ENCODE measurements around the gene ZNF552. TPM values are rescaled to one million over a fixed set of nuclear protein-coding genes. Genes with fewer than 3 reads are reported as not detected.

The ZNF552 gene
- polyA plus RNA-seq, 5 donors, result 12.4 to 18.1 (median 16.4) TPM

DNA sequence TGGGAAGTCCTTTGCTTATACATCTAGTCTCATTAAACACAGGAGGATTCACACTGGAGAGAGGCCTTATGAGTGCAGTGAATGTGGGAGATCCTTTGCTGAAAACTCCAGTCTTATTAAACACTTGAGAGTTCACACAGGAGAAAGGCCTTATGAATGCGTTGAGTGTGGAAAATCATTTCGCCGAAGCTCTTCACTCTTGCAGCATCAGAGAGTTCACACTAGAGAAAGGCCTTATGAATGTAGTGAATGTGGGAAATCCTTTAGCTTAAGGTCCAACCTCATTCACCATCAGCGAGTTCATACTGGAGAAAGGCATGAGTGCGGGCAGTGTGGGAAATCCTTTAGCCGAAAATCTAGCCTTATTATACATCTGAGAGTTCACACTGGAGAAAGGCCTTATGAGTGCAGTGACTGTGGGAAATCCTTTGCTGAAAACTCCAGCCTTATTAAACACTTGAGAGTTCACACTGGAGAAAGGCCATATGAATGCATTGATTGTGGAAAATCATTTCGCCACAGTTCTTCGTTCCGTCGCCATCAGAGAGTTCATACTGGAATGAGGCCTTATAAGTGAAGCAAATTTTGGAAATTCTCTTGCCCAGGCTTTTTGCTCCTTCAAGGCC is 35.4 kb downstream of the ZNF552 start:
- no peak for DNase-seq

DNA sequence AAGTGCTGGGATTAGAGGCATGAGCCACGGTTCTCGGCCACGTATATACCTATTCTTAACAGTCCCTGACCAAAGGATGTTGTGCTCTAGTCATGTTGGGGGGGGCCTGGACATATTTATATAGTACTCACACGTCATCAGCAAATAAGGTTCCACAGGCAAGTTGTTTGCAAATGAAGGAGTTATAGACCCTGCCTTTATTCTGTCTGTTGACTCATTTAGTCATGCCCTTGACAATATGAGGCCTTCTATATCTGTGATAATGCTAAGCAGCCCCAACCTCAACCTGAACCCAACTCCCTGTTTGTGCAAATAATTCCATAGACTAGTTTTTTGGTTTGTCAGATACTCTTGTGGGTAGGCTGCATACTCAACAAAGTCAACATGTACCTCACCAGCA is 36.4 kb downstream of the ZNF552 start:
- DNase-seq, result no peak

DNA sequence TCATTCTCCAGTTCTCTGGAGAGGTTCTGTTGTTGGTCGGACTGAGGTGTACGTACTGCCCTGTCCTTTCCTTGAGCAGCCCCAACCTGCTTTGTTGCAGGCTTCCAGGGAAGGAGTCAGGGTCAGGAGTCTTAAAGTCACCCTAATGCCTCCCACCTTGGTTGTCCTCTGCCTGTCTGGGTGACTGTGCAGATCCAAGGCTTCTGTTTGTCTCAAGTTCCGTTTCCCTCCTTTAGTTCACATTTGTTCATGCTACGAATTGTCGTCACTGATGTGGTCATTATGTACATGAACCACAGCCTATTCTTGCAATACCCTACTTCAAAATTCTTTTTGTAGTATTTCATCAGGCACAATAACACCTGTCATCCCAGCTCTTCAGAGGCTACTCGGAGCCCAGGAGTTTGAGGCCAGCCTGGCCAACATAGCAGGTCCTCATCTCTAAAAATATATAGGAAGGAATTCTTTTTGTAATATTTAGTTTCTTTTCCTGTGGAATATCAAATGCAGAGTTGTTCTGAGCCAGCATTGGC is 37.9 kb downstream of the ZNF552 start:
- DNase-seq, result no peak

- DNase-seq, result no peak
Measured at GRCh38 chr19:57773488-57773887, 41.2 kb downstream of the ZNF552 start.

DNA sequence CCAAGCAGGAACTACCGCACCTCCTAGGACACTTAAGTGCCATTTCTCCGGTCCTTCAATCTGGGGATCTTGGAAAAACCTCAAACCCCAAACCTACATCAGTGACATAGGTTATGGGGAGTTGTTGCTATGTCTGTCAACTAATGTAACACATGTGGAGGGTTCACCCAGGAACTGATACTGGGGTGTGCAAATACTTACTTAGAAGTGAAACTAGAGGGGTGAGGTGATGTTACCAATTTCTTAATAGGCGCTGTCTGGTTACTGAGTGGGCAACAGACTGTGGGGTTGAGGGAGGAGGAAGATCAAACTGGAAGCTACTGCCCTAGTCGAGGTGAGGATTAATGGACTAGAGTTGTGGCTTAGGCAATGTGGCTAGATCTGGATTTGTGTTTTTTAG is 43.3 kb downstream of the ZNF552 start:
- DNase-seq, result no peak

DNA sequence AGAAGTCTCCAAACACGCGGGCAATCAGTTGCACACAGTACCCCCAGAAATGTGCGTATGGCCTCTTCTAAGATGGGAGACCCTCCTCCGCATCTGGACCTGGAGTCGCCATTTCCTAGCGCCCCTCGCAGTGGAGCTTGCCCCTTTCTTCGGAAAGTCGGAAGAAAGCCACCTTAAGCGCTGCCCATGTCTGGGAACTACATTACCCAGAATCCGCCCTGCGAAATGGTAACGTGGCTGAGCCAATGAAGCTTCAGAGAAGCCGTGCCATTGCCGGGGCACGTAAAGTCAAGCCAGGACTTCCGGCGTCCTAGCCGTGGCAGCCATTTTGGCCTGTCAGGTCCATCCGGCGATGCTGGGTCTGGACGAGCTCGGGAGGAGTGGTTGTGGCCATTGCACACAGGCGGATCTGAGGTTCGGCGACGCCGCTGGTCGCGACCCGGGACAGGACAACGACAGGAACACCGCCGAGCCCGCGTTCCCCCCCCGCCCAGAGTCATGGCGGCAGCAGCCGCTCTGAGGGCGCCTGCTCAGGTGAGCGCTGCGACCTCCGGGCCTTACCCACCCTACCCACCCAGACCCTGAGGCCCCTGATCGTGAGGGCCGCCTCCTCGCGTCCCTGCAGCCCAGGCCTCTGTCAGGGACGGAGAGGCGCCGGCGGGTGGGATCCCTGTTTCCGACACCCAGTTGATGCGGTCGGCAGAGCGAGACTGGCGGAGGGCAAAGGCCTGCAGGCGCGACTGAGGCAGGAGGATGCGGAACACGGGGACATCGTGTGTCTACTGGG is 45.2 kb downstream of the ZNF552 start, which contains the start of gene ZNF586:
Gene ZNF586, plus strand, starts transcription at position 332 of the 787 bp plus-strand sequence. Its CDS starts 167 bp downstream, at position 499.
- DNase-seq, result peak; percentile 81 to 85

- no peak for DNase-seq
Measured at GRCh38 chr19:57759096-57759495, 55.6 kb downstream of the ZNF552 start.

GRCh38 chr19:57757941-57758340 is 56.8 kb downstream of the ZNF552 start:
- DNase-seq, result no peak

Other genes with a start within 250 kb of the ZNF552 start
- 1 to 10 TPM; 6.6 to 9.3 (median 8.2) TPM for gene ZNF416, start 236.0 kb downstream of the ZNF552 start, polyA plus RNA-seq (ENCODE audit: insufficient read depth in 1 of 5, insufficient read length in 5 of 5, low replicate concordance in 1 of 5)
- 10 to 100 TPM; 11.4 to 23.8 (median 17.6) TPM for gene ZIK1, start 230.8 kb downstream of the ZNF552 start, polyA plus RNA-seq (ENCODE audit: insufficient read depth in 1 of 5, insufficient read length in 5 of 5, low replicate concordance in 1 of 5)
- gene ZNF530, start 215.0 kb downstream of the ZNF552 start, polyA plus RNA-seq (ENCODE audit: insufficient read depth in 1 of 5, insufficient read length in 5 of 5, low replicate concordance in 1 of 5), result 1 to 10 TPM; 4.8 to 7.7 (median 6.0) TPM
- 10 to 100 TPM; 21.3 to 28.9 (median 26.7) TPM for gene ZNF134, start 200.7 kb downstream of the ZNF552 start, polyA plus RNA-seq (ENCODE audit: insufficient read depth in 1 of 5, insufficient read length in 5 of 5, low replicate concordance in 1 of 5)
- 10 to 100 TPM; 31.0 to 45.4 (median 42.8) TPM for gene ZNF211, start 181.7 kb downstream of the ZNF552 start, polyA plus RNA-seq (ENCODE audit: insufficient read depth in 1 of 5, insufficient read length in 5 of 5, low replicate concordance in 1 of 5)
- gene ZSCAN4, start 146.0 kb downstream of the ZNF552 start, polyA plus RNA-seq (ENCODE audit: insufficient read depth in 1 of 5, insufficient read length in 5 of 5, low replicate concordance in 1 of 5), result under 1 TPM; 0.13 to 0.18 (median 0.15) TPM
- gene ZNF551, start 132.9 kb downstream of the ZNF552 start, polyA plus RNA-seq (ENCODE audit: insufficient read depth in 1 of 5, insufficient read length in 5 of 5, low replicate concordance in 1 of 5), result 10 to 100 TPM; 12.9 to 22.0 (median 18.7) TPM
- 10 to 100 TPM; 27.8 to 50.7 (median 41.1) TPM for gene ZNF154, start 105.7 kb downstream of the ZNF552 start, polyA plus RNA-seq (ENCODE audit: insufficient read depth in 1 of 5, insufficient read length in 5 of 5, low replicate concordance in 1 of 5)
- gene ZNF671, start 87.3 kb downstream of the ZNF552 start, polyA plus RNA-seq (ENCODE audit: insufficient read depth in 1 of 5, insufficient read length in 5 of 5, low replicate concordance in 1 of 5), result 10 to 100 TPM; 17.5 to 25.8 (median 25.1) TPM
- 10 to 100 TPM; 25.0 to 44.2 (median 40.5) TPM for gene ZNF776, start 68.1 kb downstream of the ZNF552 start, polyA plus RNA-seq (ENCODE audit: insufficient read depth in 1 of 5, insufficient read length in 5 of 5, low replicate concordance in 1 of 5)
- 10 to 100 TPM; 21.5 to 33.9 (median 29.1) TPM for gene ZNF586, start 45.2 kb downstream of the ZNF552 start, polyA plus RNA-seq (ENCODE audit: insufficient read depth in 1 of 5, insufficient read length in 5 of 5, low replicate concordance in 1 of 5)
- gene ZNF587B, start 15.4 kb upstream of the ZNF552 start, polyA plus RNA-seq (ENCODE audit: insufficient read depth in 1 of 5, insufficient read length in 5 of 5, low replicate concordance in 1 of 5), result 10 to 100 TPM in 4 of 5 donors, 1 to 10 TPM in 1; 9.5 to 17.0 (median 13.7) TPM
- gene ZNF587, start 34.9 kb upstream of the ZNF552 start, polyA plus RNA-seq (ENCODE audit: insufficient read depth in 1 of 5, insufficient read length in 5 of 5, low replicate concordance in 1 of 5), result 10 to 100 TPM; 23.3 to 39.1 (median 34.8) TPM
- 10 to 100 TPM; 47.1 to 62.9 (median 61.2) TPM for gene ZNF814, start 74.1 kb upstream of the ZNF552 start, polyA plus RNA-seq (ENCODE audit: insufficient read depth in 1 of 5, insufficient read length in 5 of 5, low replicate concordance in 1 of 5)
- gene ZNF417, start 101.7 kb upstream of the ZNF552 start, polyA plus RNA-seq (ENCODE audit: insufficient read depth in 1 of 5, insufficient read length in 5 of 5, low replicate concordance in 1 of 5), result 10 to 100 TPM; 19.6 to 41.3 (median 38.4) TPM
- 10 to 100 TPM; 17.5 to 38.2 (median 33.5) TPM for gene ZNF418, start 120.5 kb upstream of the ZNF552 start, polyA plus RNA-seq (ENCODE audit: insufficient read depth in 1 of 5, insufficient read length in 5 of 5, low replicate concordance in 1 of 5)
- gene ZNF256, start 132.8 kb upstream of the ZNF552 start, polyA plus RNA-seq (ENCODE audit: insufficient read depth in 1 of 5, insufficient read length in 5 of 5, low replicate concordance in 1 of 5), result 10 to 100 TPM in 3 of 5 donors, 1 to 10 TPM in 2; 7.1 to 11.7 (median 10.7) TPM
- gene C19orf18, start 159.6 kb upstream of the ZNF552 start, polyA plus RNA-seq (ENCODE audit: insufficient read depth in 1 of 5, insufficient read length in 5 of 5, low replicate concordance in 1 of 5), result 1 to 10 TPM; 2.5 to 4.8 (median 3.9) TPM
- gene ZNF606, start 187.9 kb upstream of the ZNF552 start, polyA plus RNA-seq (ENCODE audit: insufficient read depth in 1 of 5, insufficient read length in 5 of 5, low replicate concordance in 1 of 5), result 10 to 100 TPM; 25.8 to 33.2 (median 30.0) TPM
- gene ZSCAN1, start 219.1 kb upstream of the ZNF552 start, polyA plus RNA-seq (ENCODE audit: insufficient read depth in 1 of 5, insufficient read length in 5 of 5, low replicate concordance in 1 of 5), result 1 to 10 TPM; 1.1 to 2.7 (median 2.3) TPM
- 10 to 100 TPM; 18.3 to 35.3 (median 29.7) TPM for gene ZNF135, start 244.4 kb upstream of the ZNF552 start, polyA plus RNA-seq (ENCODE audit: insufficient read depth in 1 of 5, insufficient read length in 5 of 5, low replicate concordance in 1 of 5)

Data from right lung (tissue), 5 donors.